ENCODE data around the gene CYB5RL.

GRCh38 chr1:54176621-54177327, 23.1 kb downstream of the CYB5RL start:
- no peak for TF ChIP-seq CTCF (IDR thresholded peaks at IDR 0.05; ENCODE audit: insufficient read depth, low read depth, low read length)
- TF ChIP-seq EZH2 (IDR thresholded peaks at IDR 0.05; ENCODE audit: insufficient read depth, low read length): no peak

Measured in astrocyte (in vitro differentiated cells and primary cell).